Measurements from ENCODE around the gene ARVCF.

Gene ARVCF

GRCh38 chr22:20037419-20037818 lies 20.8 kb upstream of the ARVCF start:
- no peaks in the 10 kb centered on the region for H3K9me3 ChIP-seq (ENCODE audit: control insufficient read depth, insufficient read depth, low read length)
- H3K27ac ChIP-seq (ENCODE audit: low read depth, low read length), result no peak overlapping the region
- no peaks in the 10 kb centered on the region for H3K4me1 ChIP-seq (ENCODE audit: control insufficient read depth, insufficient read depth, low read length)
- no peak overlapping the region for H3K4me3 ChIP-seq (ENCODE audit: low read depth, low read length)
- H3K36me3 ChIP-seq (ENCODE audit: control insufficient read depth, insufficient read depth, low read length), result no peaks in the 10 kb centered on the region; the same call in 1 of the 2 replicates
- no peaks in the 10 kb centered on the region for H3K27me3 ChIP-seq (ENCODE audit: control insufficient read depth, insufficient read depth, low read length)
- H3K9ac ChIP-seq (ENCODE audit: low read depth, low read length), result no peak overlapping the region

- no peaks in the 10 kb centered on the region for H3K9me3 ChIP-seq (ENCODE audit: control insufficient read depth, insufficient read depth, low read length)
- no peaks in the 10 kb centered on the region for H3K27me3 ChIP-seq (ENCODE audit: control insufficient read depth, insufficient read depth, low read length)
- H3K9ac ChIP-seq (ENCODE audit: low read depth, low read length), result no peak overlapping the region
- no peaks in the 10 kb centered on the region; the same call in 1 of the 2 replicates for H3K36me3 ChIP-seq (ENCODE audit: control insufficient read depth, insufficient read depth, low read length)
- no peaks in the 10 kb centered on the region for H3K4me1 ChIP-seq (ENCODE audit: control insufficient read depth, insufficient read depth, low read length)
- no peak overlapping the region for H3K4me3 ChIP-seq (ENCODE audit: low read depth, low read length)
- no peak overlapping the region for H3K27ac ChIP-seq (ENCODE audit: low read depth, low read length)
Measured at GRCh38 chr22:20036535-20037392, 20.1 kb upstream of the ARVCF start.

GRCh38 chr22:20036084-20036482 lies 19.5 kb upstream of the ARVCF start:
- no peak overlapping the region for H3K27ac ChIP-seq (ENCODE audit: low read depth, low read length)
- H3K9ac ChIP-seq (ENCODE audit: low read depth, low read length), result no peak overlapping the region
- no peaks in the 10 kb centered on the region for H3K9me3 ChIP-seq (ENCODE audit: control insufficient read depth, insufficient read depth, low read length)
- H3K4me3 ChIP-seq (ENCODE audit: low read depth, low read length), result no peak overlapping the region
- no peaks in the 10 kb centered on the region for H3K4me1 ChIP-seq (ENCODE audit: control insufficient read depth, insufficient read depth, low read length)
- no peaks in the 10 kb centered on the region for H3K27me3 ChIP-seq (ENCODE audit: control insufficient read depth, insufficient read depth, low read length)
- H3K36me3 ChIP-seq (ENCODE audit: control insufficient read depth, insufficient read depth, low read length), result no peaks in the 10 kb centered on the region; the same call in 1 of the 2 replicates

- no peak overlapping the region for H3K4me3 ChIP-seq (ENCODE audit: low read depth, low read length)
- no peaks in the 10 kb centered on the region for H3K4me1 ChIP-seq (ENCODE audit: control insufficient read depth, insufficient read depth, low read length)
- no peaks in the 10 kb centered on the region; the same call in 1 of the 2 replicates for H3K36me3 ChIP-seq (ENCODE audit: control insufficient read depth, insufficient read depth, low read length)
Measured at GRCh38 chr22:20035375-20036083, 18.9 kb upstream of the ARVCF start.

GRCh38 chr22:20034143-20034542 lies 17.5 kb upstream of the ARVCF start:
- H3K36me3 ChIP-seq (ENCODE audit: control insufficient read depth, insufficient read depth, low read length), result no peaks in the 10 kb centered on the region; the same call in 1 of the 2 replicates
- H3K4me3 ChIP-seq (ENCODE audit: low read depth, low read length), result no peak overlapping the region
- H3K9ac ChIP-seq (ENCODE audit: low read depth, low read length), result no peak overlapping the region
- no peaks in the 10 kb centered on the region for H3K27me3 ChIP-seq (ENCODE audit: control insufficient read depth, insufficient read depth, low read length)
- H3K27ac ChIP-seq (ENCODE audit: low read depth, low read length), result no peak overlapping the region
- no peaks in the 10 kb centered on the region for H3K4me1 ChIP-seq (ENCODE audit: control insufficient read depth, insufficient read depth, low read length)
- no peaks in the 10 kb centered on the region for H3K9me3 ChIP-seq (ENCODE audit: control insufficient read depth, insufficient read depth, low read length)

More at GRCh38 chr22:20035375-20036083, 18.9 kb upstream of the ARVCF start:
- no peak overlapping the region for H3K9ac ChIP-seq (ENCODE audit: low read depth, low read length)
- H3K9me3 ChIP-seq (ENCODE audit: control insufficient read depth, insufficient read depth, low read length), result no peaks in the 10 kb centered on the region
- no peaks in the 10 kb centered on the region for H3K27me3 ChIP-seq (ENCODE audit: control insufficient read depth, insufficient read depth, low read length)
- no peak overlapping the region for H3K27ac ChIP-seq (ENCODE audit: low read depth, low read length)

- Histone ChIP-seq H3K9me3 (ENCODE audit: control insufficient read depth, insufficient read depth, low read length) (no peaks in the 10 kb centered on the region), H3K27me3 (ENCODE audit: control insufficient read depth, insufficient read depth, low read length) (no peaks in the 10 kb centered on the region), H3K4me1 (ENCODE audit: control insufficient read depth, insufficient read depth, low read length) (no peaks in the 10 kb centered on the region), H3K4me3 (ENCODE audit: low read depth, low read length) (no peak overlapping the region), H3K9ac (ENCODE audit: low read depth, low read length) (no peak overlapping the region), H3K36me3 (ENCODE audit: control insufficient read depth, insufficient read depth, low read length) (no peaks in the 10 kb centered on the region; the same call in 1 of the 2 replicates), H3K27ac (ENCODE audit: low read depth, low read length) (no peak overlapping the region)
Measured at GRCh38 chr22:20033045-20033706, 16.6 kb upstream of the ARVCF start.

- Histone ChIP-seq H3K36me3 (ENCODE audit: control insufficient read depth, insufficient read depth, low read length) (no peaks in the 10 kb centered on the region; the same call in 1 of the 2 replicates), H3K9me3 (ENCODE audit: control insufficient read depth, insufficient read depth, low read length) (no peaks in the 10 kb centered on the region), H3K27ac (ENCODE audit: low read depth, low read length) (no peak overlapping the region), H3K4me1 (ENCODE audit: control insufficient read depth, insufficient read depth, low read length) (no peaks in the 10 kb centered on the region), H3K4me3 (ENCODE audit: low read depth, low read length) (no peak overlapping the region), H3K27me3 (ENCODE audit: control insufficient read depth, insufficient read depth, low read length) (no peaks in the 10 kb centered on the region), H3K9ac (ENCODE audit: low read depth, low read length) (no peak overlapping the region)
Measured at GRCh38 chr22:20032407-20032991, 15.9 kb upstream of the ARVCF start.

GRCh38 chr22:20031732-20032406 lies 15.2 kb upstream of the ARVCF start:
- Histone ChIP-seq H3K36me3 (ENCODE audit: control insufficient read depth, insufficient read depth, low read length) (no peaks in the 10 kb centered on the region; the same call in 1 of the 2 replicates), H3K9ac (ENCODE audit: low read depth, low read length) (no peak overlapping the region; the same call in 1 of the 2 replicates), H3K27ac (ENCODE audit: low read depth, low read length) (no peak overlapping the region), H3K9me3 (ENCODE audit: control insufficient read depth, insufficient read depth, low read length) (no peaks in the 10 kb centered on the region), H3K27me3 (ENCODE audit: control insufficient read depth, insufficient read depth, low read length) (no peaks in the 10 kb centered on the region), H3K4me1 (ENCODE audit: control insufficient read depth, insufficient read depth, low read length) (no peaks in the 10 kb centered on the region), H3K4me3 (ENCODE audit: low read depth, low read length) (no peak overlapping the region)

- no peaks in the 10 kb centered on the region for H3K36me3 ChIP-seq (ENCODE audit: control insufficient read depth, insufficient read depth, low read length)
- H3K27ac ChIP-seq (ENCODE audit: low read depth, low read length), result no peak overlapping the region
- no peaks in the 10 kb centered on the region for H3K9me3 ChIP-seq (ENCODE audit: control insufficient read depth, insufficient read depth, low read length)
- H3K9ac ChIP-seq (ENCODE audit: low read depth, low read length), result no peak overlapping the region
- no peak overlapping the region for H3K4me3 ChIP-seq (ENCODE audit: low read depth, low read length)
- H3K4me1 ChIP-seq (ENCODE audit: control insufficient read depth, insufficient read depth, low read length), result no peaks in the 10 kb centered on the region
- no peaks in the 10 kb centered on the region for H3K27me3 ChIP-seq (ENCODE audit: control insufficient read depth, insufficient read depth, low read length)
Measured at GRCh38 chr22:20029550-20030225, 13.1 kb upstream of the ARVCF start.

Data from HUES48 (cell line).